ENCODE measurements around the gene TMUB2.
A peak's percentile ranks its signal among the peaks of the same experiment; 100 is the strongest.

TMUB2 gene

DNA sequence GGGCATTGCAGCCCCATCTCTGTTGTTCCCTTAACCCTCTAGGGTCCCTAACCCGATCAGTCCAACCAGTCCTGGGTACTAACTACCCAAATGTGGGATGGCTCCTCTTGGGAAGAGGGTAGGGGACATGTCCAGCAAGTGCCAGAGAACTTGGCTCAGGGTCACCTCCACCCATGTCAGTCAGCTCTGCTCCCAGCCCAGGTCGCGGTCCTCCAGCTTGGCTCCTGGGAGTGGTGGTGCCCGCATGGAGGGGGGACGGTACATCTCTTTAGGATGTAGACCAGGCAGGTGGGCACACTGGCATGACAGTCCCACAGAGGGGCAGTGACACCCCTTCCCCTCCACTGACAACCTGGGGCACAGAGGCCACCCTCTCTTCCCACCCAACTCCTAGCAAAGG, 6.0 kb downstream of the TMUB2 start:
- Mint-ChIP-seq H3K36me3 (peaks cover 5% of the 10 kb centered on the region), H3K9me3 (no peaks in the 10 kb centered on the region), H3K4me1 (peaks cover 30% of the 10 kb centered on the region), H3K27ac (peak overlapping the region; percentile 46), H3K27me3 (no peaks in the 10 kb centered on the region), H3K4me3 (no peak overlapping the region)

DNA sequence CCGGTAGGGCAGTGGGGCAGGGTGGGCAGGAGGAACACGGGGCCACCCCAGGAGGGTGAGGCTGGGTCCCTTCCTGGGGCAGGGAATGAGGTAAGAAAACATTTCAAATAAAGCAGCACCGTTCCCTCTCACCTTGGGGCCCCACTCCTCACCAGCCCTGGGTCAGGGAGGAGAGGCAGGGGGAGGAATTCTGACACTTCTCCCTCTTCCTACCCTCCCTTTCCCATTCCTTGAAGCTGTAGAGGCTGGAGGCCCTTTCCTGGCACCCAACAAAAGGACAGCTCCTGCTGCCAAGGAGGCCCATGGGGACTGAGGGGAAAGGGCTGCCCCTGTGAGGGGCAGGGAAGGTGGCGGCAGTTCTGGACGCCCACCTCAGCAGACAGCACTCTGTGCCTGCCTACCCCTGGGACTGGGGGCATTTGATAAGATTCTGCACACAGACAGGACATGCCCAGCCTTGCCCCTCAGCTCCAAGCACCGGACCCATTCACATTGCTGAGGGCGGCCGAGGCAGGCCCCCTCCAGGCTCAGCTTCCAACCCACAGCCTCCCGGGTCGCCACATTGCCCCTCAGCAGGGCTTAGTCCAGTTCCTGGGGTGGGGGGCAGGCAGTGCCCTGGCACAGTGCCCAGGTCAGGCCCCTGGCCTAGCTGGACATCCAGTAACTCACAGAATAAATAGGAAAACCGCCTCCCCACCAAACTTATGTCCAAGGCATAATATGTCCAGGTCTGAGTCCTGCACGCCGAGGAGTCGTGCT, 6.7 kb downstream of the TMUB2 start:
- Mint-ChIP-seq H3K4me3 (no peak overlapping the region), H3K9me3 (no peaks in the 10 kb centered on the region), H3K36me3 (peaks cover 5% of the 10 kb centered on the region), H3K4me1 (peaks cover 29% of the 10 kb centered on the region), H3K27ac (no peak overlapping the region), H3K27me3 (no peaks in the 10 kb centered on the region)

DNA sequence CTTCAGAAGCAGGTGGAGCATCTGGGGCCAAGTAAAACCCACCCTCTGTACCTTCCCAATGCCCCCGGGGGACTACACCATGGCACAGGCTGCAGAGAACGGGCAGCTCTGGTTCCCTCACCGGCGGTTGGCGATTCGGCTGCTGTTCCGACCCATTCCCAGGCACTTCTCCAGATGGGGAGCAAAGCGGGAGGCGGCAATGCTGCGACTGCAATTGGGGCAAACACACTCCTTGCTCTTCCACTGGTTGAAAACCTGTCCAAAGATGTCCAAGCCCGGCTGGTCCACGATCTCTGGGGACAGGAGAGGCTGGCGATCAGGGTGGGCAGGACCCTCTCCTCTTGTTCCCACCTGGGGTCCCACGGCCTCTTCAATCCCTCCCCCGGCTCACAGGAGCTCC, 10.3 kb downstream of the TMUB2 start:
- no peak overlapping the region for H3K4me3 Mint-ChIP-seq
- no peaks in the 10 kb centered on the region for H3K27me3 Mint-ChIP-seq
- no peak overlapping the region for H3K27ac Mint-ChIP-seq
- H3K4me1 Mint-ChIP-seq, result peaks cover 30% of the 10 kb centered on the region
- no peaks in the 10 kb centered on the region for H3K9me3 Mint-ChIP-seq
- H3K36me3 Mint-ChIP-seq, result peaks cover 5% of the 10 kb centered on the region

DNA sequence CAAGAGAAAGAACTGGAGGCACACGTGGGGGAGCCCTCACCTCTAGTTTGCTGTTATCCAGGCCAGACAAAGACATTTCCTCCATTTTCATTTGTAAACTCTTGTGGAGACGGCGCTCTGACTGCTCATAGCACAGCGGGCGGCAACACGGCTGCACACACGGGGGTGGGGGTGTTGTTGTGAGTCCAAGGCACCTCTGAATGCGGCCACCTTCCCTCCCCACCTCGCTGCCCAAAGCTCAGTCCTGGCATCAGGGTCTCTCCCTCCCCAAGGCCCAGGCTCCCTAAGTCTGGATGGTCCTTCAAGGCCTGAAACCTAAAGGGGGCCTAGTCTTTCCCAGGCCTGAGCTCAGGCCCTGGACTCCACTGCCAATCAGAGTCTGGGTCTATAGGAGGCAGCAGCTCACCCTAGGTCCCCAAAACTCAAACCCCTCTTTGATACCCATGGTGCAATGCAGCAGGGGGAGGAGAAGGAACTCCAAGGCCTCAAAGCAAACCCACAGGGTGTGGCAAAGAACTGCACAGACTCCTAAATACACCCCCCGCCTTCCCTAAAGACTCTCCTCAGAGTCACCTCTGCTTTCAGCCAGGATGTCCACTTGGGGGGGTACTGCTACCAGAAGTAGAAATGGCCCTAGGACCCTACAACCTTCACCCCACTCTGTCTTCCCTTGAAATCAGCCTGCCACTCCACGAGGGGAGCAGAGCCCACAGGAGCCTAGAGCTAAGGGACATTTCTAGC, 11.4 kb downstream of the TMUB2 start:
- H3K4me1 Mint-ChIP-seq, result peaks cover 41% of the 10 kb centered on the region
- H3K27ac Mint-ChIP-seq, result peak overlapping the region; percentile 79
- peaks cover 4% of the 10 kb centered on the region for H3K36me3 Mint-ChIP-seq
- H3K9me3 Mint-ChIP-seq, result no peaks in the 10 kb centered on the region
- peak overlapping the region; percentile 86 for H3K4me3 Mint-ChIP-seq
- H3K27me3 Mint-ChIP-seq, result no peaks in the 10 kb centered on the region

DNA sequence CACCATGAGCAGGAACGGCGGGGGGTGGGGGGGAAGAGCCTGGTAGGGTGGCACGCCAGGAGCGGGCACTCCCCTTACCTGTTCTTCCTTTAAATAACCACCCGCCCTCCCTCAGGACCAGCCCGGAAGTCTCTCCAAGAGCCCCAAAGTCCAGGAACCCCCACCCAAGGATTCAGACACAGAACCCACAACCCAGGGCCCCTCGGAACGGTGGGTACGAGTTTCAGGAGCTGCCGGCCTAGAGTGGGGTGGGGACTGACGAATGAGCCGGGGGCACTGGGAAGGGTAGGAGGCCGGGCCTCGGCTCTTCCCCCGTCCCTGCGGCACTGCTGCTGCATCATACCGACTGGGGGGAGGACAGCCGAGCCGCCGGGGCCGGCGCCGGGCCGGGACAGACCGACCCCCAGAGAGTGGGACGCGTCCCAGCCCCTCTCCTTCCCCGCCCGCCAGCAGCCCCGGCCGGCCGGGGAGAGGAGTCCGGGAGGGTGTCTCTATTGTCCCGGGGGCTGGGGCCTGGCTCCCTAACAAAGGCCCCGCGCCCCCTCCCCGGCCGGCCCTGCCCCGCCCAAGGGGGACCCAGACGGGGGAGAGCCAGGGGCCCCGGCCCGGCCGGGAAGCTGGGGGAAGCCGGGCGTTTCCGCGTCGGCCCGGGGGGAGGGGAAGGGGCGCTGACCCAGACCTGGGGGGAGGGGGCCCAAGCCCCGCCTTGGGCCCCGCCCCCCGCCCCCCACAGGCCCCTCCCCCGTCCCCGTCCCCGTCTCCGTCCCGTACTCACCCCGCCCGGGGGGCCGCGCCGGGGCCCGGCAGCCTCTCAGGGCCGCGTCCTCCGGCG, 12.2 kb downstream of the TMUB2 start:
- Mint-ChIP-seq H3K27me3 (no peaks in the 10 kb centered on the region), H3K27ac (peak overlapping the region; percentile 62), H3K9me3 (no peaks in the 10 kb centered on the region), H3K4me1 (peaks cover 48% of the 10 kb centered on the region), H3K4me3 (peak overlapping the region; percentile 86), H3K36me3 (peaks cover 4% of the 10 kb centered on the region)

DNA sequence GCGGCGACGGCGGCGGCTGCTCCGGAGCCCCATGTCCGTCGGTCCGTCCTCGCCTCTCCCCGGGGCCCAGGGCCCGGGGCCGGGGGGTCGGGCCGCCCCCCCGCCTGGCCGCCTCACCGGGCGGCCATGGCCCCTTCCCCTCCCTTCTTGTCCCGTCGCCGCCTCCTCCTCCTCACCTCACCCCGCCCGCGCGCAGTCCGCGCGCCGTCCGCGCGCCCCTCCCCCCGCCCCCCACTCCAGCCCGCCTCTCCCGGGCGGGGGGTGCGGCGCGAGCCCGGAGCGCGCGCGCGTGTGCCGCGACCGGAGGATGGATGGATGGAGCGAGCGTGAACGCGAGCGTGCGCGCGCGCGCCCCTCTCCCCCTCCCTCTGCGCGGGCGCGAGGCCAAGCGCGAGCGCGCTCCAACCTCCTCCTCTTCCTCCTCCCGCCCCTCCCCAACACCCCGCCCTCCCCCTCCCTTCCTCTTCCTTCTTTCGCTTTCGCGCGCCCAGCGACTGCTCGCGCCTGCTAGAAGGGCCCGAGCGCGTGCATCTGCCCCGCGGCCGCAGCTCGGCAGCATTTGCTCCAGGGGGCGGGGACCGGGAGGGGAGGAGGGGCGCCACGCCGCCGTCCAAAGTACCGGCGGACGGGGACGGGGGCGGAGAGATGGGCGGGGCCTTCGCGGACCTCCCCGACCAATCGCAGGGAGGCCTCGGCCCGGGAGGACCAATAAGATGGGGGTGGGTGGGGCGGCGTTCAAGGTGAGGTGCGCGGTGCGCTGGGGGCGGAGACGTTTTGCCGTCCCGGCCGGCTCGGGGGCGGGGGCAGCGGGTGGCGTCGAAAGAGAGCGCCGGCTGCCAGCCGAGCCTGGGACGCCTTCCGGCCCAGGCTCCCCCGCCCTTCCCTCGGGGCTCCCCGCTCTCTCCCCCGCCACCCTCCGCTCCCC, 13.0 kb downstream of the TMUB2 start, which contains the start of gene ATXN7L3:
ATXN7L3 (minus strand) TSS at position 332 of the 925 bp plus-strand sequence. CDS start 1,814 bp downstream, outside the sequence.
- Mint-ChIP-seq H3K4me1 (peaks cover 55% of the 10 kb centered on the region), H3K4me3 (peak within 1 kb of the TSS; percentile 90), H3K27ac (peak within 1 kb of the TSS; percentile 94), H3K9me3 (no peaks in the 10 kb centered on the region), H3K27me3 (no peaks in the 10 kb centered on the region), H3K36me3 (peaks cover 4% of the 10 kb centered on the region)

- Mint-ChIP-seq H3K27ac (peak overlapping the region; percentile 94), H3K9me3 (no peaks in the 10 kb centered on the region), H3K36me3 (peaks cover 4% of the 10 kb centered on the region), H3K27me3 (no peaks in the 10 kb centered on the region), H3K4me3 (peak overlapping the region; percentile 90), H3K4me1 (peaks cover 55% of the 10 kb centered on the region)
These were observed 13.8 kb downstream of the TMUB2 start for GRCh38 chr17:44200478-44201155.

DNA sequence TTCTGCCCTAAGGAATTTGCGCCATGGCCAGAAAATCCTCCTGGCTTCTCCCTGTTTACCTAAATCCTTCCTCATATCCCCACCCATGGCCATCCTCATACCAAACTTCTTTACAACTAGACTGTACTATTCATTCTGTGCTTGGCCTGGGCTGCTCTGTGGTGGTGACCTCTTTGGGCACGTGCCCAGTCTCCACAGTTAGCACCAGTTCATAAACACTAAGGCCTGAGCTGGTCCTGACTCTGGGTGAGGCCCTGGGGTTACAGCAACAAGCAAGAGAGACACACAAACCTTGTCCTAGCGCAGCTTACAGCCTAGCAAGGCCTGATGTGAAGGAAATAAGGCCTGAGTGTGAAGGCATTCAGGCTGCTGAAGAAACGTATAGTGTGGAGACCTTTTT, 16.0 kb downstream of the TMUB2 start:
- Mint-ChIP-seq H3K27me3 (no peaks in the 10 kb centered on the region), H3K9me3 (no peaks in the 10 kb centered on the region), H3K36me3 (no peaks in the 10 kb centered on the region), H3K27ac (no peak overlapping the region), H3K4me3 (peak overlapping the region; percentile 68), H3K4me1 (peaks cover 45% of the 10 kb centered on the region)

- Mint-ChIP-seq H3K27me3 (no peaks in the 10 kb centered on the region), H3K27ac (peak overlapping the region; percentile 60), H3K9me3 (no peaks in the 10 kb centered on the region), H3K36me3 (peaks cover 5% of the 10 kb centered on the region), H3K4me1 (peaks cover 45% of the 10 kb centered on the region), H3K4me3 (no peak overlapping the region)
These were observed 17.1 kb downstream of the TMUB2 start for GRCh38 chr17:44203731-44204440.

DNA sequence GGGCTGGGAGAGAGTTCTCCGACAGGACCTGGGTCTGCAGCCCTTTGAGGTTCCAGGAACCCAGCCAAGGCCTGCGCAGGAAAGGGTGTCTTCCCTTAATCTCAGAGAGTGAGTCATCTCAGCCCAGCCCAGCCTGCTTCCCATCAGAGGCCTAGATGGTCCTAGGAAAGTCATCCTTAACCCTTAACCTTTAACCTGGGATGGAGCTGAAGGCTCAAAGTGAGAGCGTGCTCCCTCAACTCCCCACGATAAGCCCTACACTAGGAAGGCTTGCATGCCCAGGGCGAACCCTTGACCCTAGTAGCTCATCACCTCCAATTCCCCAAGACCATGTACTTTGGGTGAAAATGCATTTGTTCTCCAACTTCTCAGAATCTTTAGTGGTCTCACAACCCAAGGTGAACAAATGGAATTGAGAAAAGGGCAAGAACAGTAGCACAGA, 17.7 kb downstream of the TMUB2 start:
- Mint-ChIP-seq H3K4me3 (no peak overlapping the region), H3K27ac (no peak overlapping the region), H3K27me3 (no peaks in the 10 kb centered on the region), H3K36me3 (peaks cover 5% of the 10 kb centered on the region), H3K4me1 (peaks cover 46% of the 10 kb centered on the region), H3K9me3 (no peaks in the 10 kb centered on the region)

DNA sequence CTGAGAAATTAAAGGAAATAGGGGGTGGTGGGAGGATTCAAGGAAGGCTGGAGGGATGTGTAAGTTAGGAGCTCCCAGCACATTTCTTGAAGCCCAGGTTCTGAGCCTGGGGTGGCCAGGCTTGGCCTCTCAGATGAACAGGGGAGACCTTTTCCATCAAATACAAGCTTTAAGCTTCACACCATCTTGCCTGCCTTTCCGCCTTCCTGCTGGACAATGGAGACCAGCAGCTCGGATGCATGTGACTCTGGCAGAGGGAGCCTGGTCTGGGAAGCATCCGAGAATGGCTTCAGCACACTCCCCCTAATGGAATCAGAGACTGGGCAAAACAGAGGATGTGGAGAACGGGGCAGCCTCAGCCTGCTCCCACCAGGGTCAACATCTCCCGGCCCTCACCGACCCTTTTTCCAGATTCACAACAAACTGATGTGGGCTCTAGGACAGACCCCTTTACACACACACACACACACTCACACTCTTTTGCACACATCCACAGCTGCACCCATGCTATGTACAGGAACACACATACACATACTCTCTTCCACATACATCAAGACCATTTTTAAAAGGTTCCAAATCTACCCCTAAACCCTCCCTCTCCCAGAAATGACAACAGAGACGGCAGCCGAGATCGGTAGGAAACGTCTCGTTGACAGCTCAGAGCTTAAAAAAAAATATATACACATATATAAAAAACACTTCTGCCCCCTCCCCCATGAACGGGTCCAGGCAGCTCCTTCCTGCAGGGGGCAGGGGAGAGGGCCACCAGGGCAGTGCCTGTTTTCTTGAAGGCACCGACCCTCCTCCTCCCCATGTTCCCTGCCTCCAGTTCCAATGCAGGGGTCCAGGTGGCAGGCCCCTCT, 19.4 kb downstream of the TMUB2 start:
- H3K4me3 Mint-ChIP-seq, result no peak overlapping the region
- no peaks in the 10 kb centered on the region for H3K27me3 Mint-ChIP-seq
- peaks cover 51% of the 10 kb centered on the region for H3K4me1 Mint-ChIP-seq
- H3K36me3 Mint-ChIP-seq, result peaks cover 11% of the 10 kb centered on the region
- H3K27ac Mint-ChIP-seq, result peak overlapping the region; percentile 56
- no peaks in the 10 kb centered on the region for H3K9me3 Mint-ChIP-seq

DNA sequence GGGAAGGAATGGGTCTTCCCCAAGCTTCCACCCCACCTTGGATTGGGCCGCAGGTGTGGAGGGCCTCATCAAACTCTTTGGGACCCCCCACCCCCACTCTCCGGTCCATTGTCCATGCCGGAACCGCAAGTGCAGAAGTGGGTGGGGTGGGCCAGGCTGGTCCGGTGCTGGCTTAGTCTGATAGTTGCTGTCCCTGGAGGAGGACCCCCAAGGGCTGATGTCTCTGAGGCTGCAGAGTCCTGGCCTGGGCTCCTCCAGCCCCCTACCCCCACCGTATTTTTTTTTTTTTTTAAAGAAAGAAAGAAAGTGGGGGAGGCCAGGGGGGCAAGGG, 20.0 kb downstream of the TMUB2 start:
- Mint-ChIP-seq H3K4me3 (no peak overlapping the region), H3K4me1 (peaks cover 55% of the 10 kb centered on the region), H3K27ac (no peak overlapping the region), H3K9me3 (no peaks in the 10 kb centered on the region), H3K27me3 (no peaks in the 10 kb centered on the region), H3K36me3 (peaks cover 11% of the 10 kb centered on the region)

GRCh38 chr17:44207319-44207718, 20.5 kb downstream of the TMUB2 start:
- H3K4me3 Mint-ChIP-seq, result no peak overlapping the region
- peaks cover 53% of the 10 kb centered on the region for H3K4me1 Mint-ChIP-seq
- H3K9me3 Mint-ChIP-seq, result no peaks in the 10 kb centered on the region
- peaks cover 11% of the 10 kb centered on the region for H3K36me3 Mint-ChIP-seq
- H3K27ac Mint-ChIP-seq, result no peak overlapping the region
- no peaks in the 10 kb centered on the region for H3K27me3 Mint-ChIP-seq

Measured in activated naive CD4-positive, alpha-beta T cell treated with anti-CD3 and anti-CD28 coated beads, Interleukin-2, amount 50 U/mL, for 24 hours (primary cell).